IMR-90 (cell line): ENCODE data around the gene SAMD10. TPM values are rescaled to one million over a fixed set of nuclear protein-coding genes. Genes with fewer than 3 reads are reported as not detected.
"Not testable (repeated sequence)": the region's sequence is repeated elsewhere in the genome, so short reads cannot be mapped to it uniquely, and the experiment has no call there.

ENCODE experiments used
- ATAC-seq: fragments of 200-7000 bp; cut with Tn5 transposase; 2 replicates; pipeline ENCODE4 v1.9.1; 2020; ENCODE audit warnings: low read depth, mild to moderate bottlenecking, moderate library complexity
- BruUV-seq: library from RNA; stranded (reverse); fragments of 400-500 nt; replicated peaks from 2 replicates; lab custom pipeline; 2021; lab: Mats Ljungman, UMichigan
- CTCF ChIA-PET: fragments of 300-600 bp; formaldehyde crosslinking; extraction: SDS; loops from one replicate; lab custom pipeline; 2021; ENCODE audit warnings: antibody characterized with exemption; lab: Yijun Ruan, JAX
- POLR2A ChIA-PET: fragments of 300-600 bp; sonication (Branson Sonifier 250); formaldehyde crosslinking; loops from one replicate; lab custom pipeline; 2022; ENCODE audit warnings: antibody characterized with exemption; ENCODE audit not compliant: unreplicated experiment; lab: Charles Lee
- DNase-seq: peaks from one replicate; pipeline ENCODE4 v3.0.0; 2013
- H2AFZ ChIP-seq: replicated peaks from 2 replicates; pipeline ENCODE3; 2013; ENCODE audit warnings: low read length, mild to moderate bottlenecking; ENCODE audit not compliant: poor library complexity
- H2AK5ac ChIP-seq: 2 replicates; pipeline ENCODE4 v1.6.1; 2013; ENCODE audit warnings: low read depth, low read length, inconsistent platforms
- H2AK9ac ChIP-seq: replicated peaks from 2 replicates; pipeline ENCODE3; 2013; ENCODE audit warnings: mild to moderate bottlenecking, low read depth, low read length, moderate library complexity; ENCODE audit not compliant: poor library complexity
- H2BK120ac ChIP-seq: 2 replicates; pipeline ENCODE4 v1.6.1; 2013; ENCODE audit warnings: low read depth, low read length, inconsistent platforms
- H2BK15ac ChIP-seq: 3 replicates; pipeline ENCODE4 v1.6.1; 2013; ENCODE audit warnings: low read depth, low read length, inconsistent platforms
- H2BK20ac ChIP-seq: 2 replicates; pipeline ENCODE4 v1.6.1; 2013; ENCODE audit warnings: low read depth, mild to moderate bottlenecking, inconsistent platforms, low read length, moderate library complexity
- H2BK5ac ChIP-seq: 2 replicates; pipeline ENCODE4 v1.6.1; 2013; ENCODE audit warnings: mild to moderate bottlenecking, low read depth, low read length, inconsistent platforms; ENCODE audit not compliant: poor library complexity, severe bottlenecking
- H3K14ac ChIP-seq: replicated peaks from 2 replicates; pipeline ENCODE4 v1.6.1; 2013; ENCODE audit warnings: low read depth, low read length, inconsistent platforms
- H3K18ac ChIP-seq: 2 replicates; pipeline ENCODE4 v1.6.1; 2013; ENCODE audit warnings: low read depth, low read length, control low read depth
- H3K23ac ChIP-seq: 2 replicates; pipeline ENCODE4 v1.6.1; 2013; ENCODE audit warnings: low read depth, low read length, inconsistent platforms
- H3K27ac ChIP-seq: 2 replicates; pipeline ENCODE4 v1.5.1; 2013; ENCODE audit warnings: mild to moderate bottlenecking, control low read depth, low read length; ENCODE audit not compliant: insufficient read depth
- H3K27me3 ChIP-seq: 2 replicates; pipeline ENCODE4 v1.6.1; 2013; ENCODE audit warnings: low read length; ENCODE audit not compliant: control insufficient read depth, insufficient read depth
- H3K36me3 ChIP-seq: 2 replicates; pipeline ENCODE4 v1.6.1; 2013; ENCODE audit warnings: low read length, mixed read lengths; ENCODE audit not compliant: control insufficient read depth, insufficient read depth
- H3K4ac ChIP-seq: 2 replicates; pipeline ENCODE4 v1.6.1; 2013; ENCODE audit warnings: low read depth, low read length, inconsistent platforms
- H3K4me1 ChIP-seq: 2 replicates; pipeline ENCODE4 v1.6.1; 2013; ENCODE audit warnings: low read length, mixed read lengths; ENCODE audit not compliant: control insufficient read depth, insufficient read depth
- H3K4me2 ChIP-seq: 2 replicates; pipeline ENCODE4 v1.6.1; 2013; ENCODE audit warnings: low read depth, mild to moderate bottlenecking, control low read depth, low read length, moderate library complexity
- H3K4me3 ChIP-seq: 2 replicates; pipeline ENCODE4 v1.5.1; 2013; ENCODE audit warnings: low read depth, mild to moderate bottlenecking, control low read depth, low read length, moderate library complexity; ENCODE audit not compliant: insufficient read depth
- H3K56ac ChIP-seq: 2 replicates; pipeline ENCODE4 v1.6.1; 2013; ENCODE audit warnings: low read length, inconsistent platforms; ENCODE audit not compliant: insufficient read depth; ENCODE audit errors: extremely low read depth
- H3K79me1 ChIP-seq, 2 experiments: 2 replicates each; pipeline ENCODE4 v1.6.1; 2013; ENCODE audit warnings: low read length in 2 of 2, inconsistent platforms in 1 of 2, low read depth in 1 of 2
- H3K9ac ChIP-seq: 2 replicates; pipeline ENCODE4 v1.6.1; 2013; ENCODE audit warnings: low read depth, low read length, control low read depth
- H3K9me1 ChIP-seq: 2 replicates; pipeline ENCODE4 v1.6.1; 2013; ENCODE audit warnings: low read length, inconsistent platforms; ENCODE audit not compliant: insufficient read depth
- H3K9me3 ChIP-seq: 2 replicates; pipeline ENCODE4 v1.6.1; 2013; ENCODE audit warnings: low read length; ENCODE audit not compliant: control insufficient read depth, insufficient read depth
- H4K20me1 ChIP-seq: 2 replicates; pipeline ENCODE4 v1.6.1; 2013; ENCODE audit warnings: low read length, inconsistent platforms; ENCODE audit not compliant: insufficient read depth
- H4K5ac ChIP-seq: 2 replicates; pipeline ENCODE4 v1.6.1; 2013; ENCODE audit warnings: mild to moderate bottlenecking, low read depth, low read length, control low read depth
- H4K8ac ChIP-seq, 2 experiments: 2 replicates each; pipeline ENCODE4 v1.6.1; 2013; ENCODE audit warnings: low read depth in 2 of 2, low read length in 2 of 2, control low read depth in 1 of 2, inconsistent platforms in 1 of 2
- H4K91ac ChIP-seq: 2 replicates; pipeline ENCODE4 v1.6.1; 2013; ENCODE audit warnings: low read depth, low read length, inconsistent platforms; ENCODE audit not compliant: insufficient read depth
- BHLHE40 ChIP-seq: fragments of 150-350 bp; IDR thresholded peaks from 2 replicates; pipeline ENCODE4 v1.6.1; 2016; ENCODE audit warnings: mild to moderate bottlenecking, low read depth, low read length
- RAD21 ChIP-seq: IDR thresholded peaks from 2 replicates; pipeline ENCODE4 v1.6.1; 2012; ENCODE audit warnings: low read length, improper control_type of control experiment
- USF2 ChIP-seq: fragments of 150-350 bp; IDR thresholded peaks from 2 replicates; pipeline ENCODE4 v1.6.1; 2017; ENCODE audit warnings: mild to moderate bottlenecking, antibody characterized with exemption, low read length, low read depth
- WGBS, 2 experiments: methylation state at CpG; one replicate each; pipeline versions ENCODE4 v1.1.5 to v1.1.7; 2013; ENCODE audit warnings: missing lambda C conversion rate in 2 of 2; ENCODE audit not compliant: insufficient read length in 1 of 2; ENCODE audit errors: extremely low coverage in 2 of 2; 5-methylcytosine and 5-hydroxymethylcytosine counted together
- dilution Hi-C: fragments of 300-500 bp; cut with HindIII; formaldehyde crosslinking; loops from one replicate; pipeline ENCODE4 v1.14.3; 2018; ENCODE audit warnings: low sequenced_read_pairs; ENCODE audit not compliant: unreplicated experiment
- in situ Hi-C: fragments of 300-500 bp; cut with MboI; formaldehyde crosslinking; loops from 3 replicates; pipeline ENCODE4 v1.14.3; 2019; ENCODE audit warnings: low sequenced_read_pairs, inconsistent platforms, mixed read lengths
- intact Hi-C: fragments of 100-400 bp; cut with micrococcal nuclease; formaldehyde crosslinking; loops from 2 replicates; pipeline ENCODE4 v1.10.0; 2022
- polyA plus RNA-seq, 3 experiments: library from polyadenylated mRNA; depleted of rRNA; stranded (reverse); fragments of >200 nt; gene quantifications; 2 replicates each; pipeline ENCODE4 v1.2.3, GENCODE V29; 2012; ENCODE audit warnings: low replicate concordance in 1 of 3
- total RNA-seq: library from RNA; depleted of rRNA; stranded (reverse); fragments of >200 nt; gene quantifications from 2 replicates; pipeline ENCODE4 v1.2.3, GENCODE V29; 2012

Gene SAMD10
- total and polyA plus RNA-seq, 2 of the 4 experiments (the other 2 are of a cell fraction) = 0.54 to 4.1 TPM

GRCh38 chr20:63976980-63977738 is 2.3 kb downstream of the SAMD10 start:
- H3K27ac ChIP-seq = no peak overlapping the region; the same call in 1 of the 2 replicates
- H3K27me3 ChIP-seq = no peaks in the 10 kb centered on the region
- in situ Hi-C loops = loop anchor here (10.0 kb wide), 1 partner anchor 442 kb away; the partner anchor contains the start of gene PTK6
- H2BK5ac ChIP-seq = peak overlapping the region; percentile 21
- intact Hi-C loops = no loop called here
- dilution Hi-C loops = no loop called here
- H3K36me3 ChIP-seq = no peaks in the 10 kb centered on the region
- H3K4me3 ChIP-seq = no peak overlapping the region
- no peaks in the 10 kb centered on the region for H4K20me1 ChIP-seq
- peak overlapping the region; percentile 54 for H4K91ac ChIP-seq
- no peak for DNase-seq
- ChIA-PET POLR2A (interaction anchor here (0.5 kb wide), 2 partner anchors 10 to 13 kb away, joined by 3 read pairs; no protein-coding TSS in a partner anchor), CTCF (no interaction called here)
- H2AK5ac ChIP-seq = peak overlapping the region; percentile 81
- no peak overlapping the region for H3K18ac ChIP-seq
- H2BK20ac ChIP-seq = no peak overlapping the region; the same call in 1 of the 2 replicates
- H2AFZ ChIP-seq = peak overlapping the region; percentile 85
- H4K5ac ChIP-seq = no peak overlapping the region
- ATAC-seq = no peak
- H4K8ac ChIP-seq = peak overlapping the region in 1 of 2 experiments; percentile 44; a peak in 2 of 4 replicates
- no peak overlapping the region for H3K56ac ChIP-seq
- peak overlapping the region; percentile 33 for H3K4me2 ChIP-seq
- no peaks in the 10 kb centered on the region for H3K9me3 ChIP-seq
- H2AK9ac ChIP-seq = peak overlapping the region; percentile 84
- no TSS peak for BruUV-seq
- WGBS, 2 experiments = 79% methylated on average over 7 of the region's 18 CpGs; no CpG with 5 or more reads in 1 of the 2 experiments
- no peak overlapping the region for H2BK15ac ChIP-seq
- TF ChIP-seq RAD21 = no peak
- no peak for TF ChIP-seq BHLHE40
- TF ChIP-seq USF2 = no peak
- peak overlapping the region; percentile 49; the same call in 1 of the 2 replicates for H3K4ac ChIP-seq
- peaks cover 39% of the 10 kb centered on the region for H3K4me1 ChIP-seq
- H2BK120ac ChIP-seq = peak overlapping the region; percentile 35
- H3K14ac ChIP-seq = 0 out of 2 replicates have a peak overlapping the region, but pooled peaks have one; percentile 19
- peaks cover 8 to 18% of the 10 kb centered on the region in 2 experiments for H3K79me1 ChIP-seq
- no peak overlapping the region for H3K23ac ChIP-seq
- H3K9me1 ChIP-seq = peaks cover 22% of the 10 kb centered on the region
- no peak overlapping the region for H3K9ac ChIP-seq

GRCh38 chr20:63976511-63976910 is 2.9 kb downstream of the SAMD10 start:
- Histone ChIP-seq H4K91ac (peak overlapping the region; percentile 49; the same call in 1 of the 2 replicates), H3K79me1 (peaks cover 3 to 12% of the 10 kb centered on the region in 2 experiments), H3K4me1 (peaks cover 36% of the 10 kb centered on the region), H3K9me1 (peaks cover 22% of the 10 kb centered on the region), H2AK5ac (peak overlapping the region; percentile 48; the same call in 1 of the 2 replicates)
- H4K5ac ChIP-seq, H3K9me3 ChIP-seq, H3K36me3 ChIP-seq, H3K9ac ChIP-seq, dilution Hi-C loops, H4K20me1 ChIP-seq, H2BK120ac ChIP-seq, H4K8ac ChIP-seq, H3K4me3 ChIP-seq, POLR2A ChIA-PET, H2BK20ac ChIP-seq, H3K14ac ChIP-seq, H3K56ac ChIP-seq, H3K4ac ChIP-seq, H3K23ac ChIP-seq, CTCF ChIA-PET, H3K18ac ChIP-seq, H2BK5ac ChIP-seq, intact Hi-C loops, H2AK9ac ChIP-seq, H3K4me2 ChIP-seq, H2AFZ ChIP-seq, ATAC-seq, DNase-seq, BruUV-seq, H2BK15ac ChIP-seq, H3K27me3 ChIP-seq, H3K27ac ChIP-seq: not testable (repeated sequence)
- in situ Hi-C loops = loop anchor here (10.0 kb wide), 1 partner anchor 442 kb away; the partner anchor contains the start of gene PTK6
- whole genome bisulfite sequencing, 2 experiments = 90% methylated on average over 3 of the region's 7 CpGs; no CpG with 5 or more reads in 1 of the 2 experiments
